IMR-90 (cell line): ENCODE measurements around the gene CTCFL. TPM values are rescaled to one million over a fixed set of nuclear protein-coding genes. Genes with fewer than 3 reads are reported as not detected.

ENCODE experiments used
- ATAC-seq: fragments of 200-7000 bp; cut with Tn5 transposase; 2 replicates; pipeline ENCODE4 v1.9.1; 2020; ENCODE audit warnings: low read depth, mild to moderate bottlenecking, moderate library complexity
- BruUV-seq: library from RNA; stranded (reverse); fragments of 400-500 nt; replicated peaks from 2 replicates; lab custom pipeline; 2021; lab: Mats Ljungman, UMichigan
- CTCF ChIA-PET: fragments of 300-600 bp; formaldehyde crosslinking; extraction: SDS; loops from one replicate; lab custom pipeline; 2021; ENCODE audit warnings: antibody characterized with exemption; lab: Yijun Ruan, JAX
- POLR2A ChIA-PET: fragments of 300-600 bp; sonication (Branson Sonifier 250); formaldehyde crosslinking; loops from one replicate; lab custom pipeline; 2022; ENCODE audit warnings: antibody characterized with exemption; ENCODE audit not compliant: unreplicated experiment; lab: Charles Lee
- DNase-seq: peaks from one replicate; pipeline ENCODE4 v3.0.0; 2013
- H2AFZ ChIP-seq: replicated peaks from 2 replicates; pipeline ENCODE3; 2013; ENCODE audit warnings: low read length, mild to moderate bottlenecking; ENCODE audit not compliant: poor library complexity
- H2AK5ac ChIP-seq: 2 replicates; pipeline ENCODE4 v1.6.1; 2013; ENCODE audit warnings: low read depth, low read length, inconsistent platforms
- H2AK9ac ChIP-seq: replicated peaks from 2 replicates; pipeline ENCODE3; 2013; ENCODE audit warnings: mild to moderate bottlenecking, low read depth, low read length, moderate library complexity; ENCODE audit not compliant: poor library complexity
- H2BK120ac ChIP-seq: 2 replicates; pipeline ENCODE4 v1.6.1; 2013; ENCODE audit warnings: low read depth, low read length, inconsistent platforms
- H2BK15ac ChIP-seq: 3 replicates; pipeline ENCODE4 v1.6.1; 2013; ENCODE audit warnings: low read depth, low read length, inconsistent platforms
- H2BK20ac ChIP-seq: 2 replicates; pipeline ENCODE4 v1.6.1; 2013; ENCODE audit warnings: low read depth, mild to moderate bottlenecking, inconsistent platforms, low read length, moderate library complexity
- H2BK5ac ChIP-seq: 2 replicates; pipeline ENCODE4 v1.6.1; 2013; ENCODE audit warnings: mild to moderate bottlenecking, low read depth, low read length, inconsistent platforms; ENCODE audit not compliant: poor library complexity, severe bottlenecking
- H3K14ac ChIP-seq: replicated peaks from 2 replicates; pipeline ENCODE4 v1.6.1; 2013; ENCODE audit warnings: low read depth, low read length, inconsistent platforms
- H3K18ac ChIP-seq: 2 replicates; pipeline ENCODE4 v1.6.1; 2013; ENCODE audit warnings: low read depth, low read length, control low read depth
- H3K23ac ChIP-seq: 2 replicates; pipeline ENCODE4 v1.6.1; 2013; ENCODE audit warnings: low read depth, low read length, inconsistent platforms
- H3K27ac ChIP-seq: 2 replicates; pipeline ENCODE4 v1.5.1; 2013; ENCODE audit warnings: mild to moderate bottlenecking, control low read depth, low read length; ENCODE audit not compliant: insufficient read depth
- H3K27me3 ChIP-seq: 2 replicates; pipeline ENCODE4 v1.6.1; 2013; ENCODE audit warnings: low read length; ENCODE audit not compliant: control insufficient read depth, insufficient read depth
- H3K36me3 ChIP-seq: 2 replicates; pipeline ENCODE4 v1.6.1; 2013; ENCODE audit warnings: low read length, mixed read lengths; ENCODE audit not compliant: control insufficient read depth, insufficient read depth
- H3K4ac ChIP-seq: 2 replicates; pipeline ENCODE4 v1.6.1; 2013; ENCODE audit warnings: low read depth, low read length, inconsistent platforms
- H3K4me1 ChIP-seq: 2 replicates; pipeline ENCODE4 v1.6.1; 2013; ENCODE audit warnings: low read length, mixed read lengths; ENCODE audit not compliant: control insufficient read depth, insufficient read depth
- H3K4me2 ChIP-seq: 2 replicates; pipeline ENCODE4 v1.6.1; 2013; ENCODE audit warnings: low read depth, mild to moderate bottlenecking, control low read depth, low read length, moderate library complexity
- H3K4me3 ChIP-seq: 2 replicates; pipeline ENCODE4 v1.5.1; 2013; ENCODE audit warnings: low read depth, mild to moderate bottlenecking, control low read depth, low read length, moderate library complexity; ENCODE audit not compliant: insufficient read depth
- H3K56ac ChIP-seq: 2 replicates; pipeline ENCODE4 v1.6.1; 2013; ENCODE audit warnings: low read length, inconsistent platforms; ENCODE audit not compliant: insufficient read depth; ENCODE audit errors: extremely low read depth
- H3K79me1 ChIP-seq, 2 experiments: 2 replicates each; pipeline ENCODE4 v1.6.1; 2013; ENCODE audit warnings: low read length in 2 of 2, inconsistent platforms in 1 of 2, low read depth in 1 of 2
- H3K9ac ChIP-seq: 2 replicates; pipeline ENCODE4 v1.6.1; 2013; ENCODE audit warnings: low read depth, low read length, control low read depth
- H3K9me1 ChIP-seq: 2 replicates; pipeline ENCODE4 v1.6.1; 2013; ENCODE audit warnings: low read length, inconsistent platforms; ENCODE audit not compliant: insufficient read depth
- H3K9me3 ChIP-seq: 2 replicates; pipeline ENCODE4 v1.6.1; 2013; ENCODE audit warnings: low read length; ENCODE audit not compliant: control insufficient read depth, insufficient read depth
- H4K20me1 ChIP-seq: 2 replicates; pipeline ENCODE4 v1.6.1; 2013; ENCODE audit warnings: low read length, inconsistent platforms; ENCODE audit not compliant: insufficient read depth
- H4K5ac ChIP-seq: 2 replicates; pipeline ENCODE4 v1.6.1; 2013; ENCODE audit warnings: mild to moderate bottlenecking, low read depth, low read length, control low read depth
- H4K8ac ChIP-seq, 2 experiments: 2 replicates each; pipeline ENCODE4 v1.6.1; 2013; ENCODE audit warnings: low read depth in 2 of 2, low read length in 2 of 2, control low read depth in 1 of 2, inconsistent platforms in 1 of 2
- H4K91ac ChIP-seq: 2 replicates; pipeline ENCODE4 v1.6.1; 2013; ENCODE audit warnings: low read depth, low read length, inconsistent platforms; ENCODE audit not compliant: insufficient read depth
- BHLHE40 ChIP-seq: fragments of 150-350 bp; IDR thresholded peaks from 2 replicates; pipeline ENCODE4 v1.6.1; 2016; ENCODE audit warnings: mild to moderate bottlenecking, low read depth, low read length
- CTCF ChIP-seq: conservative IDR thresholded peaks from 2 replicates; pipeline ENCODE4 v1.5.1; 2012; ENCODE audit warnings: mild to moderate bottlenecking, low read depth, low read length, improper control_type of control experiment
- ELK1 ChIP-seq: fragments of 150-350 bp; IDR thresholded peaks from 2 replicates; pipeline ENCODE4 v1.6.1; 2016; ENCODE audit warnings: low read depth, mild to moderate bottlenecking, low read length, moderate library complexity, borderline replicate concordance
- MAZ ChIP-seq: IDR thresholded peaks from 2 replicates; pipeline ENCODE4 v1.6.1; 2012; ENCODE audit warnings: low read depth, mild to moderate bottlenecking, low read length, improper control_type of control experiment, moderate library complexity, borderline replicate concordance
- MXI1 ChIP-seq: IDR thresholded peaks from 2 replicates; pipeline ENCODE4 v1.6.1; 2012; ENCODE audit warnings: low read depth, mild to moderate bottlenecking, low read length, moderate library complexity, borderline replicate concordance
- POLR2A ChIP-seq: IDR thresholded peaks from 2 replicates; pipeline ENCODE4 v1.6.1; 2012; ENCODE audit warnings: mild to moderate bottlenecking, low read depth, low read length
- RAD21 ChIP-seq: IDR thresholded peaks from 2 replicates; pipeline ENCODE4 v1.6.1; 2012; ENCODE audit warnings: low read length, improper control_type of control experiment
- RCOR1 ChIP-seq: IDR thresholded peaks from 2 replicates; pipeline ENCODE4 v1.6.1; 2012; ENCODE audit warnings: mild to moderate bottlenecking, low read length, improper control_type of control experiment; ENCODE audit not compliant: insufficient replicate concordance
- SMC3 ChIP-seq: fragments of 150-350 bp; IDR thresholded peaks from 2 replicates; pipeline ENCODE4 v1.6.1; 2016; ENCODE audit warnings: low read depth, mild to moderate bottlenecking, antibody characterized with exemption, low read length, moderate library complexity
- WGBS, 2 experiments: methylation state at CpG; one replicate each; pipeline versions ENCODE4 v1.1.5 to v1.1.7; 2013; ENCODE audit warnings: missing lambda C conversion rate in 2 of 2; ENCODE audit not compliant: insufficient read length in 1 of 2; ENCODE audit errors: extremely low coverage in 2 of 2; 5-methylcytosine and 5-hydroxymethylcytosine counted together
- dilution Hi-C: fragments of 300-500 bp; cut with HindIII; formaldehyde crosslinking; loops from one replicate; pipeline ENCODE4 v1.14.3; 2018; ENCODE audit warnings: low sequenced_read_pairs; ENCODE audit not compliant: unreplicated experiment
- in situ Hi-C: fragments of 300-500 bp; cut with MboI; formaldehyde crosslinking; loops from 3 replicates; pipeline ENCODE4 v1.14.3; 2019; ENCODE audit warnings: low sequenced_read_pairs, inconsistent platforms, mixed read lengths
- intact Hi-C: fragments of 100-400 bp; cut with micrococcal nuclease; formaldehyde crosslinking; loops from 2 replicates; pipeline ENCODE4 v1.10.0; 2022
- polyA plus RNA-seq, 3 experiments: library from polyadenylated mRNA; depleted of rRNA; stranded (reverse); fragments of >200 nt; gene quantifications; 2 replicates each; pipeline ENCODE4 v1.2.3, GENCODE V29; 2012; ENCODE audit warnings: low replicate concordance in 1 of 3
- total RNA-seq: library from RNA; depleted of rRNA; stranded (reverse); fragments of >200 nt; gene quantifications from 2 replicates; pipeline ENCODE4 v1.2.3, GENCODE V29; 2012

Gene CTCFL
- total and polyA plus RNA-seq, 2 of the 4 experiments (the other 2 are of a cell fraction), result not detected

GRCh38 chr20:57498425-57499400 lies 26.2 kb downstream of the CTCFL start:
- BruUV-seq, result no TSS peak
- no peak overlapping the region for H2BK5ac ChIP-seq
- H3K9me1 ChIP-seq, result no peaks in the 10 kb centered on the region
- CTCF ChIA-PET, result interaction anchor here (0.6 to 1.3 kb wide), 5 partner anchors 9 to 25 kb away, joined by 3 to 5 read pairs (median 3); no protein-coding TSS in a partner anchor
- 15% methylated on average over 4 of the region's 20 CpGs; no CpG with 5 or more reads in 1 of the 2 experiments for WGBS, 2 experiments
- peaks cover 3% of the 10 kb centered on the region; the same call in 1 of the 2 replicates for H3K27me3 ChIP-seq
- intact Hi-C loops, result loop anchor here (5.0 kb wide), 1 partner anchor 406 kb away; no protein-coding TSS in a partner anchor
- H4K5ac ChIP-seq, result no peak overlapping the region
- in situ Hi-C loops, result loop anchor here (5.0 kb wide), 1 partner anchor 111 kb away; no protein-coding TSS in a partner anchor
- H3K14ac ChIP-seq, result no peak overlapping the region
- peak; percentile 7 for DNase-seq
- dilution Hi-C loops, result no loop called here
- H2BK20ac ChIP-seq, result no peak overlapping the region
- no peak overlapping the region for H3K4ac ChIP-seq
- no peak overlapping the region for H3K18ac ChIP-seq
- no peak overlapping the region for H2BK15ac ChIP-seq
- H2AFZ ChIP-seq, result peak overlapping the region; percentile 16
- H3K36me3 ChIP-seq, result no peaks in the 10 kb centered on the region
- no peak for TF ChIP-seq BHLHE40
- no peak for TF ChIP-seq ELK1
- TF ChIP-seq CTCF, result peak; percentile 43
- no peak for TF ChIP-seq RCOR1
- TF ChIP-seq POLR2A, result no peak
- no peak for TF ChIP-seq MXI1
- peak; percentile 44; the same call in 1 of the 2 replicates for TF ChIP-seq RAD21
- TF ChIP-seq MAZ, result no peak
- no peak for TF ChIP-seq SMC3
- no peak overlapping the region for H3K4me3 ChIP-seq
- no peak overlapping the region for H2AK9ac ChIP-seq
- H3K27ac ChIP-seq, result no peak overlapping the region
- H4K20me1 ChIP-seq, result no peaks in the 10 kb centered on the region
- no peak overlapping the region for H3K4me2 ChIP-seq
- no peak overlapping the region for H2AK5ac ChIP-seq
- POLR2A ChIA-PET, result interaction anchor here (0.6 kb wide), 1 partner anchor 8 kb away, joined by 8 read pairs; no protein-coding TSS in a partner anchor
- no peaks in the 10 kb centered on the region for H3K9me3 ChIP-seq
- H2BK120ac ChIP-seq, result no peak overlapping the region
- H3K4me1 ChIP-seq, result no peaks in the 10 kb centered on the region; the same call in 1 of the 2 replicates
- peak; percentile 78 for ATAC-seq
- H4K8ac ChIP-seq, result no peak overlapping the region
- no peak overlapping the region for H3K56ac ChIP-seq
- no peak overlapping the region for H4K91ac ChIP-seq
- no peak overlapping the region for H3K9ac ChIP-seq
- no peak overlapping the region for H3K23ac ChIP-seq
- H3K79me1 ChIP-seq, result no peaks in the 10 kb centered on the region
